A673 (cell line): ENCODE data around the gene SUN5. TPM values are rescaled to one million over a fixed set of nuclear protein-coding genes. Genes with fewer than 3 reads are reported as not detected.

ENCODE experiments used
- BruUV-seq: library from RNA; stranded (reverse); fragments of 400-500 nt; replicated peaks from 2 replicates; lab custom pipeline; 2021; lab: Mats Ljungman, UMichigan
- CTCF ChIA-PET: fragments of 300-600 bp; sonication (Branson Sonifier 250); formaldehyde crosslinking; loops from one replicate; lab custom pipeline; 2022; ENCODE audit warnings: antibody characterized with exemption; lab: Charles Lee
- POLR2A ChIA-PET: fragments of 300-600 bp; sonication (Branson Sonifier 250); formaldehyde crosslinking; loops from one replicate; lab custom pipeline; 2022; ENCODE audit warnings: antibody characterized with exemption; ENCODE audit not compliant: low non-redundant PET; lab: Charles Lee
- DNase-seq: peaks from one replicate; pipeline ENCODE4 v3.0.0-alpha.2; 2015; ENCODE audit warnings: low spot score
- H3K27ac ChIP-seq: fragments of 200-600 bp; sonication (generic); 2 replicates; pipeline ENCODE4 v1.5.1; 2016; ENCODE audit warnings: mixed run types, low read depth, mild to moderate bottlenecking, mixed read lengths, antibody characterized with exemption, low read length; ENCODE audit not compliant: poor library complexity, severe bottlenecking
- H3K27me3 ChIP-seq: fragments of 200-600 bp; sonication (generic); replicated peaks from 2 replicates; pipeline ENCODE4 v1.6.1; 2017; ENCODE audit warnings: mixed run types, low read depth, mild to moderate bottlenecking, mixed read lengths, antibody characterized with exemption, low read length; ENCODE audit not compliant: insufficient read depth, poor library complexity
- H3K36me3 ChIP-seq: fragments of 200-600 bp; sonication (generic); 2 replicates; pipeline ENCODE4 v1.6.1; 2016; ENCODE audit warnings: mixed run types, mild to moderate bottlenecking, mixed read lengths, antibody characterized with exemption, low read length; ENCODE audit not compliant: insufficient read depth, poor library complexity, severe bottlenecking
- H3K4me1 ChIP-seq: fragments of 200-600 bp; sonication (generic); 2 replicates; pipeline ENCODE4 v1.6.1; 2017; ENCODE audit warnings: mixed run types, mild to moderate bottlenecking, mixed read lengths, antibody characterized with exemption, low read length; ENCODE audit not compliant: insufficient read depth, poor library complexity, severe bottlenecking
- H3K4me3 ChIP-seq: fragments of 200-600 bp; sonication (generic); 2 replicates; pipeline ENCODE4 v1.5.1; 2016; ENCODE audit warnings: low read depth, mixed run types, mild to moderate bottlenecking, mixed read lengths, low read length; ENCODE audit not compliant: poor library complexity, severe bottlenecking
- H3K9me3 ChIP-seq: fragments of 200-600 bp; sonication (generic); 2 replicates; pipeline ENCODE4 v1.6.1; 2016; ENCODE audit warnings: mixed run types, low read depth, mild to moderate bottlenecking, mixed read lengths, antibody characterized with exemption, low read length; ENCODE audit not compliant: poor library complexity, severe bottlenecking
- EZH2 ChIP-seq: fragments of 200-600 bp; sonication (generic); IDR thresholded peaks from 2 replicates; pipeline ENCODE4 v1.6.1; 2017; ENCODE audit warnings: borderline replicate concordance, low read depth, mild to moderate bottlenecking, mixed read lengths, antibody characterized with exemption, low read length; ENCODE audit not compliant: poor library complexity, severe bottlenecking
- intact Hi-C: fragments of 100-400 bp; cut with micrococcal nuclease; formaldehyde crosslinking; loops from one replicate; pipeline ENCODE4 v1.10.0; 2022; ENCODE audit not compliant: unreplicated experiment
- total RNA-seq: library from RNA; stranded (reverse); gene quantifications from 2 replicates; pipeline ENCODE4 v1.2.3, GENCODE V29; 2021
- TF ChIP-seq, protein P1 (sequence below): fragments of 300-800, 200-600 bp; sonication (generic); conservative IDR thresholded peaks from 2 replicates; pipeline ENCODE4 v1.5.1; 2017; ENCODE audit warnings: low read depth, mild to moderate bottlenecking, antibody characterized with exemption, low read length, moderate library complexity, mixed read lengths

SUN5 gene
- total RNA-seq, 1 experiment from 2014 or later = not detected

DNA sequence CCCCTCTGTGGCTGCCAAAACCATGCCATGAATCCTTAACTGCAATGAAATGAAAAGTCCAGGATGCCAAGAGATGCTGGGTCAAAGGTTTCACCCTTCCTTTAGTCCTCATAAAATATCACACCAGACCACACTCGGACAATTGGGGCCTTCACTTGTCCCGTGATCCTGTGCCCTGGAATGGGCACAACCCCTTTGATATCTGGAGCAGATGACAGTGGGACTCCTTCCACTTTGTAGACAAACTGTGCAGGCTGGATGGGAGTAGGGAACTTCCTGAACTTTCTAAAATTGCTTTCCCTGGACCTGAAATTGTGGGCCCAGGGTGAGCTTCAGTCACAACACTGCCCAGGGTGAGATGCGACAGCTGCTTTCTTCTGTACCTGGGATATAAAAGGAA is 17.6 kb upstream of the SUN5 start:
- ChIA-PET POLR2A (no interaction called here), CTCF (no interaction called here)
- TF ChIP-seq, protein P1, sequence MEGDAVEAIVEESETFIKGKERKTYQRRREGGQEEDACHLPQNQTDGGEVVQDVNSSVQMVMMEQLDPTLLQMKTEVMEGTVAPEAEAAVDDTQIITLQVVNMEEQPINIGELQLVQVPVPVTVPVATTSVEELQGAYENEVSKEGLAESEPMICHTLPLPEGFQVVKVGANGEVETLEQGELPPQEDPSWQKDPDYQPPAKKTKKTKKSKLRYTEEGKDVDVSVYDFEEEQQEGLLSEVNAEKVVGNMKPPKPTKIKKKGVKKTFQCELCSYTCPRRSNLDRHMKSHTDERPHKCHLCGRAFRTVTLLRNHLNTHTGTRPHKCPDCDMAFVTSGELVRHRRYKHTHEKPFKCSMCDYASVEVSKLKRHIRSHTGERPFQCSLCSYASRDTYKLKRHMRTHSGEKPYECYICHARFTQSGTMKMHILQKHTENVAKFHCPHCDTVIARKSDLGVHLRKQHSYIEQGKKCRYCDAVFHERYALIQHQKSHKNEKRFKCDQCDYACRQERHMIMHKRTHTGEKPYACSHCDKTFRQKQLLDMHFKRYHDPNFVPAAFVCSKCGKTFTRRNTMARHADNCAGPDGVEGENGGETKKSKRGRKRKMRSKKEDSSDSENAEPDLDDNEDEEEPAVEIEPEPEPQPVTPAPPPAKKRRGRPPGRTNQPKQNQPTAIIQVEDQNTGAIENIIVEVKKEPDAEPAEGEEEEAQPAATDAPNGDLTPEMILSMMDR = no peak
- TF ChIP-seq EZH2 = no peak

DNA sequence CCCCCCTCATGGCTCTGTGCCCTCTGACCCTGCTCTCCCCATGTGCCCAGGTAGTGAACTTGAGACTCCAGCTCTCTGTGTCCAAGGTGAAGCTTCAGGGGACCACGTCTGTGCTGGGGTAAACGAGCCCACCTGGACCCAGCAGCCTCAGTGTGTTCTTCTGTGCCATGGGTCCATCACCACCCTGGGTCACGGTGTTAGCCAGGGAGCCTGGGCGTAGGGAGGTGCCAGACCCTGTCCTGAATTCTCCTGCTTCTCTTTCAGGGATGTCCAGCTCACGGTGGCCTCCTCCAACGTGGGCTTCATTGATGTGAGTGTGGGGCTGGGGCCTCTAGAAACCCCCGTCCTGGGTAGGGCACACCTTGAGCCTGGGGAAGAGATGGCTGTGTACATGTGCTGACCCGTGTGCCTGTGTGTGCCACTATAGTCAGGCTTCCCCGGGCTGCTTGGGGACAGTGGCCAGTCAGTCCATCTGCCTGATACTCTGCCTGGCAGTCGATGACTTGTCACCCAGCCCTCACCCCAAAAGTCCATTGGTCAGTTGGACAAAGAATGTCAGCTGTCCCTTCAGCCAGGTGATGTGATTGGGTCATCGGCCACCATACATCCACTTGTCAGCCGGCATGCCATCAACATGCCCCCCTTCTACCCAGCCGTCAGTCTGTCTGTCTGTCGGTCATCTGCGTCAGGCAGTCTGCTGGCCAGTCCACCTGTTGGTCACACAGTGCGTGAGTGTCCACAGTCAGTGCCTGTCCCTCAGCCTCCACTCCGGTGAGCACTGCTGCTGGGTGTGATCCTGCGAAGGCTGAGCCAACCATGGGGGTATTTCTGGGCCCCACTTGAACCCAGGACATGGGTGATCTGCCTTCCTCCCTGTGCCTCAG is 16.3 kb upstream of the SUN5 start:
- no TSS peak for BruUV-seq
- Histone ChIP-seq H3K4me3 (no peak overlapping the region), H3K27ac (no peak overlapping the region), H3K27me3 (peaks cover 20% of the 10 kb centered on the region), H3K4me1 (no peaks in the 10 kb centered on the region), H3K36me3 (no peaks in the 10 kb centered on the region), H3K9me3 (no peaks in the 10 kb centered on the region)
- ChIA-PET CTCF (no interaction called here), POLR2A (no interaction called here)
- intact Hi-C loops = no loop called here
- TF ChIP-seq, protein P1 = no peak
- no peak for TF ChIP-seq EZH2
- DNase-seq = no peak

More for the DNA sequence above, 17.6 kb upstream of the SUN5 start:
- Histone ChIP-seq H3K4me3 (no peak overlapping the region), H3K36me3 (no peaks in the 10 kb centered on the region), H3K27ac (no peak overlapping the region), H3K27me3 (peaks cover 8% of the 10 kb centered on the region), H3K9me3 (no peaks in the 10 kb centered on the region), H3K4me1 (no peaks in the 10 kb centered on the region)
- DNase-seq = no peak
- no TSS peak for BruUV-seq
- intact Hi-C loops = no loop called here

DNA sequence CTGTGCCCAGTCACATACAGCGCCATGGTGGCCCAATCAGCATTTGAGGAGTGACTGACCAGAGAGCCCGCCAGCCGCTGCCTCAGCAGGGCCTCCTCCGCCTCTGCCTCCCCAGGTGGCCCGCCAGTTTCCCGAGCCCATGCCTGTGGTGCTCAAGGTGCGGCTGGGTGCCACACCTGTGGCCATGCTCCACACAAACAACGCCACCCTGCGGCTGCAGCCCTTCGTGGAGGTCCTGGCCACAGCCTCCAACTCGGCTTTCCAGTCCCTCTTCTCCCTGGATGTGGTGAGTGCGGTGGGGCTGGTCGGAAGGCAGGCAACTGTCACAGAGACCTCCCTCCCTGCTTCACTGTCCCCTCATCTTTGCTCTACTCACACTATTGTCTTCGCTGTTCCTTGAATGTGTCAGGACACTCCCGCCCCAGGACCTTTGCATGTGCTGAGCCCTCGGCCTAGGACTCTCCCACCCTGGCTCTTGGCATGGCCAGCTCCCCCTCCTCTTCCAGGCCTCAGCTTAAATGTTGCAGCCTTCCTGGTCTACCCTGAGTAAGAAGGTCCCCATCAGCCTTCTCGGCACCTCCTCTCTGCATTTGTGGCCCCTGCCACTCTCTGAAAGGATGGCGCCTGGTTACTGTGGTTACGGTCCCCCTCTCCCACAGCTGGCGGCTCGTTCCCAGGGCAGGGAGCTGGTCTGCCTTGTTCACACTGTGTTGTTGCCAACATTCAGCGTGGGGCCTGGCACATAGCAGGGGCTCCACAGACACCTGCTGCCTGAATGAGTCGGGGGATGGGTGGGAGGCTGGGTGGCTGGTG is 15.4 kb upstream of the SUN5 start:
- Histone ChIP-seq H3K27ac (no peak overlapping the region), H3K4me1 (no peaks in the 10 kb centered on the region), H3K4me3 (no peak overlapping the region), H3K36me3 (no peaks in the 10 kb centered on the region), H3K9me3 (no peaks in the 10 kb centered on the region), H3K27me3 (peaks cover 28% of the 10 kb centered on the region)
- intact Hi-C loops = no loop called here
- BruUV-seq = no TSS peak
- TF ChIP-seq EZH2 = no peak
- TF ChIP-seq, protein P1 = no peak
- ChIA-PET CTCF (no interaction called here), POLR2A (no interaction called here)
- DNase-seq = no peak
